Adrenal gland (tissue), 5 donors: ENCODE measurements around the gene TMEM158.

Source experiments
- POLR2A ChIP-seq, 2 donors: fragments of 450-650 bp; IDR thresholded peaks; one replicate each; pipeline ENCODE4 v1.6.1; 2017; ENCODE audit warnings: antibody characterized with exemption in 2 of 2, mild to moderate bottlenecking in 2 of 2, moderate library complexity in 1 of 2
- TF ChIP-seq, protein P1 (sequence below), 6 experiments: fragments of 450-650 bp in 4 of 6; fragments of 200-600 bp in 2 of 6; sonication (generic) in 1 of 6; IDR thresholded peaks; 1 replicate in 5 of 6; 2 replicates in 1 of 6; pipeline versions ENCODE4 v1.5.1 to v1.8.0; 2016 to 2021; ENCODE audit warnings: antibody characterized with exemption in 6 of 6, mild to moderate bottlenecking in 2 of 6, moderate library complexity in 1 of 6
- donor health status: DM: no; HTN: no; CAD: no.

DNA sequence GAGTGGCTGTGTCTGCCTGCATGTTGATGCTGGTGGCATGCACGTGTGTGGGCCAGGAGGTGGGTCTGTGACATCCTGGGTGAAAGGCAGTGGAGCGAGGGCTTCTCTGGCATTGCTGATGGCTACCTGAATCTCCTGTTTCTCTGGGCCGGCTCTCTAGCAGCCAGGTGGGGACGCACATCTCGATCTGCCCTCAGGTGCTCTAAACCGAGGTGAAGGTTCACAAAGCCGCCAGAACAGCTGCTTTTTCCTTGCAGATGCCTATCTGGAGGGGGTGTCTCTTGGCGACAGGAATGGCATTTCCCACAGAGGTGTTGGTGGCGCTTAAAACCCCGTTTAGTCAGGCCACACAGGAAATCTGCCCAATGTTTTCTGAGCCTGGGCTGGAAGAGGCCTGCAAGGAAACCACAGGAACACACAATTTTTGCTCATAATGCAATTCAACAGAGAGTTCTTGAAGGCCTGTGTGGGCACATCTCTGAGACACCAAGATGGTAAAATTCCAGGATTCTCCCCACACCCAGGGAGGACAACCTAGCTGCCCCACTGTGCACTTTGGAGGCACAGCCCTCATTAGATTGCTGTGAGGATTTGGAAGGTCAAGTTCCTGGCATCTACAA is 11.9 kb downstream of the TMEM158 start:
- TF ChIP-seq, protein P1, sequence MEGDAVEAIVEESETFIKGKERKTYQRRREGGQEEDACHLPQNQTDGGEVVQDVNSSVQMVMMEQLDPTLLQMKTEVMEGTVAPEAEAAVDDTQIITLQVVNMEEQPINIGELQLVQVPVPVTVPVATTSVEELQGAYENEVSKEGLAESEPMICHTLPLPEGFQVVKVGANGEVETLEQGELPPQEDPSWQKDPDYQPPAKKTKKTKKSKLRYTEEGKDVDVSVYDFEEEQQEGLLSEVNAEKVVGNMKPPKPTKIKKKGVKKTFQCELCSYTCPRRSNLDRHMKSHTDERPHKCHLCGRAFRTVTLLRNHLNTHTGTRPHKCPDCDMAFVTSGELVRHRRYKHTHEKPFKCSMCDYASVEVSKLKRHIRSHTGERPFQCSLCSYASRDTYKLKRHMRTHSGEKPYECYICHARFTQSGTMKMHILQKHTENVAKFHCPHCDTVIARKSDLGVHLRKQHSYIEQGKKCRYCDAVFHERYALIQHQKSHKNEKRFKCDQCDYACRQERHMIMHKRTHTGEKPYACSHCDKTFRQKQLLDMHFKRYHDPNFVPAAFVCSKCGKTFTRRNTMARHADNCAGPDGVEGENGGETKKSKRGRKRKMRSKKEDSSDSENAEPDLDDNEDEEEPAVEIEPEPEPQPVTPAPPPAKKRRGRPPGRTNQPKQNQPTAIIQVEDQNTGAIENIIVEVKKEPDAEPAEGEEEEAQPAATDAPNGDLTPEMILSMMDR (IDR thresholded peaks at IDR 0.05) = no peak
- TF ChIP-seq POLR2A (IDR thresholded peaks at IDR 0.05) = no peak
